B cell (primary cell): ENCODE data around the gene BBS2.

Source experiments
- EZH2 ChIP-seq: IDR thresholded peaks from 2 replicates; pipeline ENCODE4 v1.6.1; 2012; ENCODE audit warnings: borderline replicate concordance, low read depth, mild to moderate bottlenecking, moderate library complexity, low read length; ENCODE audit not compliant: insufficient read depth, poor library complexity, severe bottlenecking
- TF ChIP-seq, protein P1 (sequence below): fragments of 200-600 bp; IDR thresholded peaks from one replicate; pipeline ENCODE4 v1.8.0; 2022; ENCODE audit warnings: antibody characterized with exemption, mild to moderate bottlenecking

DNA sequence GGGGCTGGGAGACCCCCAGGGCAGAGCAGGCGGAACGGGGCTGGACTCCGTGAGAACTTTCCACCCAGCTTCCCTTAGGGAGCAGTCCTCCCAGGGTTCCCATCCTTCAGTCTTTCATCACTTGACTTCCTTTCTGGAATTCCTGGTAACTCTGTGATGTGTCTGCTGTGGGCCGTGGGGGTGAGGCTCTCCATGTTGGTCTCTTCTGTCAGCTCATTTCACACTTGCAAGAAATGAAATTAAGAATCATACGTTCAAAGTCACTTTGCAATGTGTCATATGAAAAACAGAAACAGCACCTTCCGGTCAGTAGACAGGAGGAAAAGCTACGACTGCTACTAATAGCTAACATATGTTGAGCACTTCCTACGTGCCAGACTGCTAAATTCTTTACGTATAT is 5.4 kb upstream of the BBS2 start:
- TF ChIP-seq, protein P1, sequence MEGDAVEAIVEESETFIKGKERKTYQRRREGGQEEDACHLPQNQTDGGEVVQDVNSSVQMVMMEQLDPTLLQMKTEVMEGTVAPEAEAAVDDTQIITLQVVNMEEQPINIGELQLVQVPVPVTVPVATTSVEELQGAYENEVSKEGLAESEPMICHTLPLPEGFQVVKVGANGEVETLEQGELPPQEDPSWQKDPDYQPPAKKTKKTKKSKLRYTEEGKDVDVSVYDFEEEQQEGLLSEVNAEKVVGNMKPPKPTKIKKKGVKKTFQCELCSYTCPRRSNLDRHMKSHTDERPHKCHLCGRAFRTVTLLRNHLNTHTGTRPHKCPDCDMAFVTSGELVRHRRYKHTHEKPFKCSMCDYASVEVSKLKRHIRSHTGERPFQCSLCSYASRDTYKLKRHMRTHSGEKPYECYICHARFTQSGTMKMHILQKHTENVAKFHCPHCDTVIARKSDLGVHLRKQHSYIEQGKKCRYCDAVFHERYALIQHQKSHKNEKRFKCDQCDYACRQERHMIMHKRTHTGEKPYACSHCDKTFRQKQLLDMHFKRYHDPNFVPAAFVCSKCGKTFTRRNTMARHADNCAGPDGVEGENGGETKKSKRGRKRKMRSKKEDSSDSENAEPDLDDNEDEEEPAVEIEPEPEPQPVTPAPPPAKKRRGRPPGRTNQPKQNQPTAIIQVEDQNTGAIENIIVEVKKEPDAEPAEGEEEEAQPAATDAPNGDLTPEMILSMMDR: no peak
- TF ChIP-seq EZH2: no peak
